ENCODE data around the gene UBAC2.

UBAC2 gene

DNA sequence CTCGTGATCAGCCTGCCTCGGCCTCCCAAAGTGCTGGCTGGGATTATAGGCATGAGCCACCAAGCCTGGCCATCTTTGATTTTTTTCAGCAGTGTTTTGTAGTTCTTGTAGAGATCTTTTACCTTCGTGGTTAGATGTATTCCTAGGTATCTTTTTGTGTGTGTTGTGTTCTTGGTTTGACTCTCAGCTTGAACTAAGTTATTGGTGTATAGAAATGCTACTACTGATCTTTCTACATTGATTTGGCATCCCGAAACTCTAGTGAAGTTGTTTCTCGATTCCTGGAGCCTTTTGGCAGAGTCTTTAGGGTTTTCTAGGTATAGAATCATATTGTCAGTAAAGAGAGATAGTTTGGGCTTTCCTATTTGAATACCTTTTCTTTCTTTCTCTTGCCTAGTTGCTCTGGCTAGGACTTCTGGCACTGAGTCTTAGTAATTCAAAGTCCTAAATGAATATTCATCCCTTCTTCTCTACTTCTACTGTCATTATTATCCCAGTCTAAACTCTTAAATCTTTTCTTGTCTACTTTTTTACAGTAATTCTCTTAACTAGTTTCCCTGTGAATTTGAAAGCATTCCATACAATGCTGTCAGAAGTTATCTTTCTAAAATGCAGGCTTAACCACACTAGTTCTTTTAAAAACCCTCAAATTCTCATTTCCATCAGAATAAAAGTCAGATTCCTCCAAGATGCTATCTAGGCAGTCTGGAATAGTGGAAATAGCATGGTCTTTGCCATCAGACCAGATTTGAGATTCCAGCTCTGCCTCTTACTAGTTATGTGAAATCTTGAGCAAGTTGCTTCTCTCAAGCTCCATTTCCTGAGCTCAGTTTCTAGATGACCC lies 50.5 kb downstream of the UBAC2 start:
- no peak for DNase-seq

GRCh38 chr13:99251921-99252320 lies 51.3 kb downstream of the UBAC2 start:
- no peak for DNase-seq

GRCh38 chr13:99254830-99255229 lies 54.2 kb downstream of the UBAC2 start:
- DNase-seq, result no peak

GRCh38 chr13:99255271-99255670 lies 54.6 kb downstream of the UBAC2 start:
- DNase-seq, result no peak

GRCh38 chr13:99256283-99256682 lies 55.6 kb downstream of the UBAC2 start:
- DNase-seq, result no peak

DNA sequence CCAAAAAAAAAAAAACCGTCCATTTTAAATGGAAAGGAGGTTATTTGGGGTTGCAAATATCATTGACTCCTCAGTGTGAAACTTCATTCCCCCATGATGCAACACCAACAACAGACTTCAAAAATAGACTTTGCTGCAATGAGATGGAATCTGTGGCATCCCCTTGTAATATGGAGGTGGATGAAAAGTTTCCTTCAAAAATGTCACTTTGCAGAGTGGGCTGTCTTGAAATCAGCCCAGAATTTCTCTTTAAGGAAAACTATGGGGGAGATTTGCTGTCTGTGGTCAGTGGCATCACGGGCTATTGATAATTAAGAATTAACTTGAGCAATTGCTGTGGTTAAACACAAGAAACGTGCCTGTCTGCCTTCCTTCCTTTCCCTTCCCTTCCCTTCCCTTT lies 56.1 kb downstream of the UBAC2 start:
- DNase-seq, result peak; percentile 84

DNA sequence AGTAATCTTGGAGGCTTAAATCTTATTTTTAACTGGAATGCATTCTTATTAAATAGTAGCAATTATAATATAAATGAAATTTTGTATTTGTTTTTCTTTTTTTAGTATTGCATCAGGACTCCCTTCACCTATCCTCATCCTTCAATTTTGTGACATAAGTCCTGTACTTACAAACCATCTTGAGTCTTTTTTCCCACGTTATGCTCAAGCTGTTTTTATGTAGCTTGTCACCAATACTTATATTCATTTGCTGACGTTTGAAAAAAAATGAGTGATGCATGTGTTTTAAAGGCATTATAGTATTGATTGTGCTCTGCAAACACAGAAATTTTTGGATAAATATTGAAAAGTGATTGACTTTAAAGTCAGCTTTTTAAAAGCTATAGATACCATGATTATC lies 56.6 kb downstream of the UBAC2 start:
- DNase-seq, result no peak

DNA sequence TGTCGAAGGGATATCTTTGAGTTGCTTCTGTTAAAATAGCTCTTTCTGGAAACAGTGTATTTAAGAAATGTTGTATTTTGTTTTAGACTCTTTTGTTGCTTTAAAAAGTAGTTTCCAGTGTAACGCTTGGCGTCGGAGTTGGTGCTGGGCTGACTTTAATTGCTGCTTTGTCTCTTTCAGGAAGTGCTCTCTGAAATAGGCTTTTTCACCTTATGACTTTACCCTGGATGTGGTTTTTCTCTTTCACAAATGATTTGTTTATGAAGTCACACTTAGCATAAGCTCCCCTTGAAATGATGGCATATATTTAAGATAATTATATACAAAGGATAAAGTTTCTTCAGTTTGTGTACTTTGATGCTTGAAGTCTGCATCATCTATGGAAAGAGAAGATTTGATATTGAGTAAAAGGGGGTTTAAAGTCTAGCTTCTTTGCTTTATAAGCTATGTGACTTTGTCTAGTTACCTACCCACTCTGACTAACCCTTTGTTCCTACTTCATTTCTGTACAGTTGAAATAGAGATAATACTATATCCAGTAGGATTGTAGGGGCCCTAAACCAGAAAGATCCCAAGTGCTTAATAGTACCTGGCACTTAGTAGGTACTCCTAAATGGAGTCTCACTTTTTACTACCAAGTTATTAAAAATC lies 57.7 kb downstream of the UBAC2 start, which contains the start of gene GPR18:
GPR18 (minus strand) TSS at position 170 of the 651 bp plus-strand sequence. CDS start 2,507 bp downstream, outside the sequence.
- no peak for DNase-seq

DNA sequence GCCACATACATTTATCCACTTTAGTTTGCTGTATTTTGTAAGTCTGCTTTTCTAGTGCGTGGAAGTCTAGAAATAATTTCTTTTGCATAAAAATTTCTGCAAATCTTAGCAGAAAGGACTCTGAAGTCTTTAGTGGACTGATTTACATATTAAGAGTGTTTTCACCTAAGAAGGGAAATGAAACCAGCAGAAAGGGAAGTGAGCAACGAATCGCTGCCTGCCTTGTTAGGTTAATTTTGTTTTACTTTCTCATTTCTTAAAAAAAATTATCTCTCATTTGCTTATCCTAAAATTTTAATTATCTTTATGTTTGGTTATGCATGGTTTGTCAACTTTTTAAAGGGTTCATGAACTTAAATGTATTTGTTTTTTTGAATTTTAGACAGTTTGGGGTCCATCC lies 58.3 kb downstream of the UBAC2 start:
- DNase-seq, result no peak

DNA sequence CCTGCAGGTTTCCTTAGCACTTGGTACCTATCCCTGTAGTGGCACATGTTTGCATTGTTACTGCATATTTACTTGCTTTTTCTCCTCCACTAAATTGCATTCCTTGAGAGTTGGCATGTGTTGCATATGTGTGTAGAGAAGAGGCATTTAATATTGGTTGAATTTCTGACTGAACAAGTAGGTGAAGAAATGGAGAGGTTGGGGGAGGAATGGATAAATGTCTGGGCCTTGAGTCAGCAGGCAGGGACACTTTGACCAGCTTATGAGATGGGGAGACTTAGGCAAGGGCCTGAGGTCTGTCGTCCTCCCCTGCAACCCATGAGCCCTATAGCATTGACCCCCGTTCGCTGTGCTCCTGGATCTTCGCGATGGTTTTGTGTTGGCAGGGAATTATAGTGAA lies 59.6 kb downstream of the UBAC2 start:
- DNase-seq, result peak; percentile 7

- no peak for DNase-seq
Measured at GRCh38 chr13:99261059-99261458, 60.4 kb downstream of the UBAC2 start.

DNA sequence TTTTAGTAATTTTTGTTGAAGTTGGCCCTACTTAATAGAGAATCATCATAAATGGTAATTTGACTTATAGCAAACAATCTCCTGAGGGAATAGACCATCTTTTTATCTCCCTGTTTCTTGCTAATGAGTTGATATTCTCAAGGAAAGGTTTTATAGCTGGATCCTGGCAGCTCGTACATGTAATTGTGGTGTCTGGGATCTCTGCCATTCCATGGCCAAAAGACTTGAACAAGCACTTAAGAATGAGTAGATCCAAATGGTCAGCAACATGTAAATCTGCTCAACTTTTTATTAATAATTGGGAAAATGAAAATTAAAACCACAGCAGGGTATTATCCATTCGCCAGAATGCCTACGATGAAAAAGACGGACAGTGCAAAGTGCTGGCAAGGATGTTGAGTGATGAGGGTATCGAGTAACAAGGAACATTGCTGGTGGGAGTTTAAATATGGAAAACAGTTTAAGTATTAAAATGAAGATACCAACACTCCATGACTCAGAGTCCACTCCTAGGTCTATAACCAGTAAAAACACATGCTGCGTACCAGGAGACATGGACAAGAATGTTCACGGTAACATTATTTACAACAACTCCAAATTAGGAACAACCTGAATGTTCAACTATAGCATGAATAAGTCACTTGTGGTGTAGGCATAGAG lies 62.6 kb downstream of the UBAC2 start:
- DNase-seq, result no peak

- no peak for DNase-seq
Measured at GRCh38 chr13:99264051-99264450, 63.4 kb downstream of the UBAC2 start.

DNA sequence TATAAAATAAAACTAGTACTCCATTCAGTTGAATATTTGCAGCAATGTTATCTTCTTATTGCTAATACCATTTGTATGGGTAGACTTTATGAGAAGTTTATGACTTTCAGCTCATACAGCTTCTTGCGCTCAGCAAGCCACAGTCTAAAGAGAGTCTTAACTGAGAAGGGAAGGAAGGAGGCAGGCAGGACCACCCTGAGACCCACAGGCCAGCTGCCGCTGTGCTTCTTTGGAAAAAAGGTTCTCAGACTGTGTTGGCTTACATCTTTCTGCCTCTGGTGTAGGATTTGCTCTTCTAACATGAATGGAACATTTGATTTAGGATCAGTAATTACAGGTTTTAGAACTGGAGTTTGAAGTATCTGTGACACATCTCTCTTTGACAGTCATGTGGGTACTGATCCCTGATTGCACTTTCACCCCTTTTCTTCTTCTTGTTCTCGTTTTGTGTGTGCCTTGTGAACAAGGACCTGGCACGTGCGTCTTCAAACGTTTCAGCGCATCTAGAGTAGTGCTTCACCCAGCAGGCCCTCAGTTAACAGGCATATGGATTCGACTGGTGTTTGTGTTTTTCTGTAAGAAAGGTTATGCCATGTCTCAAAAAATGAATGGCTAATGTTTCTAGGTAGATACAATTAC lies 64.6 kb downstream of the UBAC2 start:
- no peak for DNase-seq

- DNase-seq, result peak; percentile 62
Measured at GRCh38 chr13:99265821-99266426, 65.3 kb downstream of the UBAC2 start.

DNA sequence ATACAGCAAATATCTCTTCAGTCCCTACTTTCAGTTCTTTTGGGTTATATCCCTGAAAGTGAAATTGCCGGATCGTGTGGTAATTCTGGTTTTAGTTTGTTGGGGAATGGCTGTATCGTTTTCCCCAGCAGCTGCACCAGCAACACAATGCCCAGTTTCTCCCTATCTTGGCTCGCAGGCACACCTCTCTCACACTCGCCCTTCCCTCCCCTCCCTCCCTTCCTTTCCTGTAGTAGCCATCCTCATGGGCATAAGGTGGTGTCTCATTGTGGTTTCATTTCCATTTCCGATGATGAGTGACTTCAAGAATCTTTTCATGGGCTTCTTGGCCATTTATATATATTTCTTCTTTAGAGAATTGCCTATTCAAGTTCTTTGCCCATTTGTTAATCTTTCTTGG lies 66.2 kb downstream of the UBAC2 start:
- no peak for DNase-seq

DNA sequence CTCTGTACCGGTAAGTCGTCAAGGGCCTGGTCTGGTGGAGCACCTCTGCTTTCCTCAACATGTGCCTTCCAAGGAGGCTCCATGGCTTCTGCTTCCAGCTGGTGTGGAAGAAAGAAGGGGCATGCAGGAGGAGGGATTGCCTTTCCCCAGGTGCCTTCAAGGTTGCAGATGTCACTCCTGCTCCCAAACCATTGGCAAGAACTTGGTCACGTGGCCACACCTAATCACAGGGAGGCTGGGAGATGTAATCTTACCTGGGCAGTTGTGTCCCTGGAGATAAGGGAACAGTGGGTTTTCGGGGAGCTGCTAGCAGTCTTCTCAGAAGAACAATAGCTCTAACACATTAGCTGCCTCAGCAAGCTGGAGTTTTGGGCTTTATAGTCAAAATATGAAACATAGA lies 67.3 kb downstream of the UBAC2 start:
- DNase-seq, result no peak

DNA sequence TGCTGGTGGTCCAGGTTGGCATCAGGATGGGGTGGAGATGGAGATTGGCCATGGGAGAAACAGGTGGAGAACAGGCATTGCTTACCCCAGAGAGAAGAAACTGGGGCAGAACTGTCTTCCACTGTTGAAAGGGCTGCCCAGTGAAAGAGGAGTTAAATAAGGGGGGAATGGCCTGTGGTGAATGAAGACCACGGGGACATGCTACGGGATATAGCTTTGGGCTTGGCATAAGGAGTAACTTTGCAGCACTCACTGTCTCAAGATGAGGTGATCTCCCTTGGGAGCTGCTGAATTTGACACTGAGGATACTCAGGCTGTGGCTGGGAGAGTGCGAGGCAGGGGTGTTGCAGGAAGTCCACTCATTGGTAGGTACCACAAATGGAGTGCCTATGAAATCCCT lies 68.2 kb downstream of the UBAC2 start:
- DNase-seq, result no peak

DNA sequence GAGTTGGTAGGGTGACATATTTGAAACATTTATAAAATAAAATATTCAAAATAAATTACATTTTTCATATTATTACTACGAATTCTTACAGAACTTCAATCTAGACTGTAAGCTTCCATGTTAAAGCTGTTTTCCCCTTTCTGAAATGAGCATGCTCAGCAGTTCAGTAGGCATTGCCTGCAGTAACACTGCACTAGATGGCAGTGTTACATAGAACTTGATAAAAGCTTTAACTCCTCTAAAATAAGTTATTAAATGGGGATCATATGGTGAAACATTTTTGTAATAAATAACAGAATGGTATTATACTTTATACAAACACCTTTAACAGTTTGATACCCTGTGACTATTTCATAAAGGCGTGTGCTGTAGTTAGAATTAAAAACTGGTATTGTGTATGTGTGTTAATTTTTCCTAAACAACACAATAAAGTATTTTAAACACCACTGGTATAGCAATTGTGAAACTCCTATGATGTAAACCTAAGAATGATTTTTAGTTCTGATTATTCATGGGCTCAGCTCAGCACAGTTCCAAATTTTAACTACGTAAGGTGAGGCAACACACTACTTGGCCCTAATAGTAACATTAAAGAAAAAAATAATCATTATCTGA lies 69.1 kb downstream of the UBAC2 start:
- DNase-seq, result peak; percentile 71

DNA sequence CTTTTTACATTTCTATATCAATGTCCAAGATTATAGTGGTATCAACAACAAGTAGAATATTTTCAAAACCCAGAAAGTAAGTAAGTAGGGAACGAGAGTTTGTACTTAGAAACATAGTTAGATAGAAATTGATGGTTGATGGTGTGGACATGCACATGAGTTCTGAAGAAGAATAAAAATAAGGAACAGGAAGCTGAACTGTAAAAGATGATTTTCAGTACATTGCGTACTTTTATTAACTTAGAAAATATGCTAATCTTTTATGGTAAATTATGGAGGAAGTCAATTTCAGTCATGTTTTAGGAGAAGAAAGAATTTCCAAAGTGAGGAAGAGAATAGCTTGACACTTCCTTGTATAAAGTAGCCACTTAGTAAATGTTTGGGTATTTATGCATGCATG lies 69.9 kb downstream of the UBAC2 start:
- no peak for DNase-seq

DNA sequence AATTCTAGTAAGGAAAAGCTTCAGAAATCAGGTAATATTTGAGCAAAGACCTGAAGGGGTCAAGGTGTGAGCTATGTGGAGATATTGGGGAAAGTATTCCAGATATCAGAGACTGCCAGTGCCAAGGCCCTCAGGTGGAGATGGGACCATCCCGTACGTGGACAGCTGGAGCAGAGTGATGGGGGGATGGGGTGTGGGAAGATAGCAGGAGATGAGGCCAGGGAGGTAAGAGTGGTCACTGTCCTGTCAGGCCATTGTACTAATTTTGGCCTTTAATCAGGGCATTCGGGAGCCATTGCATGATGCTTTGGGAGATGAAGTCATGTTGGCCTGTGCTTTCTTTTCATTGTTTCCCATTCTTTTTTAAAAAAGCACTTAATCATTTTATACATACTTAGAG lies 70.6 kb downstream of the UBAC2 start:
- no peak for DNase-seq

DNA sequence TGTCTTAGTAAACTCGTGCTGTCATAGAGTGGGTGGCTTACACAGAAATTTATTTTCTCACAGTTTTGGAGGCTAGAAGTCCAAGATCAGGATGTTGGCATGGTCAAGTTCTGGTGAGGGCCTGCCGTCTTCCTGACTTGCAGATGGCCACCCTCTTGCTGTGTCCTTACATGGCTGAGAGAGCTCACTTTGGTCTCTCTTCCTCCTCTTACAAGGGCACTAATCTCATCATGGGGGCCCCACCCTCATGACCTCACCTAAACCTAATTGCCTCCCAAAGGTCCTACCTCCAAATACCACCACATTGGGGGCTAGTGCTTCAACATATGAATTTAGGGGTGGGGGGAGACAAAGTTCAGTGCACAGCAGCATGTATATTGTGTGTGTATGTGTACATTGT lies 71.8 kb downstream of the UBAC2 start:
- DNase-seq, result no peak
